GM18868 (cell line): ENCODE measurements around the gene FUT4.
"Not testable (repeated sequence)": the region's sequence is repeated elsewhere in the genome, so short reads cannot be mapped to it uniquely, and the experiment has no call there.

Experiments used
- ATAC-seq: cut with Tn5 transposase; IDR thresholded peaks from one replicate; pipeline ENCODE4 v1.9.1; 2021; ENCODE audit warnings: mild to moderate bottlenecking, moderate library complexity; ENCODE audit not compliant: unreplicated experiment

FUT4 gene

DNA sequence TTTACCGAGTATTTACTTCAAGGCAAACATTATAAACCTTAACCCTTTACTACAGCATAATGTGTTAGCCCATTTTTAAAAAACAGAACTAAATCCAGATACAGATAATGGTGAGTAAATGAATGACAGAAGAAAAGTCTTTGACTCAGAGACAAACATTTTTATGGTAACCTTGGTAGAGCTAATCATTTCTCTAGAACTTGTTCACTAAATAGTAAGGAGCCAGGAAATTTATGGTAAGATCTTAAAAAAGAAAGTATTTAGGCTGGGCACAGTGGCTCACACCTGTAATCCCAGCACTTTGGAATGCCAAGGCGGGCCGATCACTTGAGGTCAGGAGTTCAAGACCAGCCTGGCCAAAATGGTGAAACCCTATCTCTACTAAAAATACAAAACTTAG, 11.5 kb upstream of the FUT4 start:
- no peak for ATAC-seq

- no peak for ATAC-seq
These were observed 10.5 kb upstream of the FUT4 start for GRCh38 chr11:94533206-94533605.

- no peak for ATAC-seq
These were observed 9.8 kb upstream of the FUT4 start for GRCh38 chr11:94533696-94534630.

DNA sequence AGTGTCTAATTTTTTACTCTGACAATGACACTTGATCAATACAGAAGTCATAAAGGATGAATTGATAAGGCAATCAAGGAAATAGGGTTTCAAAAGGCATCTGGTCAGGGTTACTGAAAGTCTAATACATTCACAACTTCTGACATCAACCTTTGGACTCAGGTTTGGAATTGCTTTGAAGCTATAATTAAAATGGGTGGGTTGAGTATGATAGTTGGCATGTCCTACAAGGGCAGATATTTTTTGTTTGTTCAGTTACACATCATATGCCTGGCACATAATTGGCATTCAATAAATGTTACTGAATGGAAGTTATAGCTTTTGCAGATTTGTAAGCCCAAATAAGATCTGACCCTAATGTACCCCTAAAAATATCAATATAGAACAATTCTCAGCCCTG, 7.3 kb upstream of the FUT4 start:
- ATAC-seq, result no peak

DNA sequence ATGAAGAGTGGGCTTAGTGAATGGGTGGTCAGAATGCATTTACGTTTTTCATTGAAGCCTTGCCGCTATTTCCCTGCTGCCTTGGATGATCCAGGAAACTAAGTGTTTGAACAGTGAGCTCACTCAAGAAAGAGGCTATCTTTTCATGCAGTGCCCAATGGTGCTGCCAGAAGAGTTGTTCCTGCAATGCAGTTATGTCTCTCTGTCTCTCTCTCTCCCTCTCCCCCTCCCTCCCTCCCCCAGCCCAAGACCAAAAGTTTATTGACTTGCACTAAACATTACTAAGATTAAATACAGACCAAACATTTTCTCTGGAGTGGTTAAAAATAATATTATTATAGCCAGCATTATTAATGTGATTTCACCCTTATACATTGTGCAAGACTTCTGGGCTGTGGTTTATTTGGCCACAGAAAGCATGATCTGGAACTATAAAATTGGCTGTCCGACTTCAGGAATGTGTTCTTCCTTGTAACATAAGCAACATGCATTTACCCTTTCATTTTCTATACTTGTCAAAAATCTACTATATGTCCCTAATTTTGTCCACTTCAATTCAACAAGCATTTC, 6.6 kb upstream of the FUT4 start:
- no peak for ATAC-seq

GRCh38 chr11:94539420-94539819, 4.3 kb upstream of the FUT4 start:
- ATAC-seq, result no peak

GRCh38 chr11:94544646-94545263, 1.0 kb downstream of the FUT4 start:
- ATAC-seq, result no peak

- no peak for ATAC-seq
These were observed 1.8 kb downstream of the FUT4 start for GRCh38 chr11:94545264-94546161.

DNA sequence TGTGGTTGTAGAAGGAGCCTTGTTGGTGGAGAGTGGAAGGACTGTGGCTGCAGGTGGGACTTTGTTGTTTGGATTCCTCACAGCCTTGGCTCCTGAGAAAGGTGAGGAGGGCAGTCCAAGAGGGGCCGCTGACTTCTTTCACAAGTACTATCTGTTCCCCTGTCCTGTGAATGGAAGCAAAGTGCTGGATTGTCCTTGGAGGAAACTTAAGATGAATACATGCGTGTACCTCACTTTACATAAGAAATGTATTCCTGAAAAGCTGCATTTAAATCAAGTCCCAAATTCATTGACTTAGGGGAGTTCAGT, 2.4 kb downstream of the FUT4 start:
- ATAC-seq, result no peak

GRCh38 chr11:94546886-94547285, 3.2 kb downstream of the FUT4 start:
- ATAC-seq, result no peak

DNA sequence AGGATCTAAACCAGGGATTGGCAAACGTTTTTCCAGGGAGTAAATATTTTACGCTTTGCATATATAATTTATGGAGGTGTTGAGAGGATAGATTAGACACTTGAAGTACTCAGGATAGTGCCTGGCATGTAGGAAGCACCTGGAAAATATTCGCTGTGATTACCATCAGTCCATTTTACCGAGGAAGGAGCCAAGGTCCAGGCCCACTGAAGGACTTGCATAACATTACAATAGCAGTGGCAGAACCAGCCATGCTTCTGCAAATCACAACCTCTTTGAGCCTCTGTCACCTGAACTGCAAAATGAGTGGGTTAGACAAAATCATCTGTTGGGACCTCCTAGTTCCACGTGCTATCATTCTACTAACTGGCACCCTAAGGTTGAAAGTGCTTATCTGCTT, 5.4 kb downstream of the FUT4 start:
- ATAC-seq, result no peak

DNA sequence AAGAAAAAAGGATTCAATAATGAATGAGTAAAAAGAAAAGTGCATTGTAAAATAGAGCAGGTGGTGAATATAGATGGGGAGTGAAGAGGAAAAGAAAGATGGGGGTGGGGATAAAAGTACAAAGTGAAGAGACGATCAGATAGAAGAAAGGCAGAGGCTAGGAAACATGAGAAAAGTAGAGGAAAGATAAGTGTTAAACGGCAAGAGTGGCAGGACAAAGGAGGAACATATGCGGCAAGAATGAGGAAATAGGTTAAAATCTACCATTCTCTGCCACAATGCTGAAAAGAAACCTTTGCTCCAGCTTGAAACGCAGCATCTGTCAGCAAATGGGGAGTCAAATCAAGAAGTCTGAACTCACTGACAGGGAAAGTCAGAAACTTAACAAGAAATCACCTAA, 6.8 kb downstream of the FUT4 start:
- peak; percentile 58 for ATAC-seq

GRCh38 chr11:94553938-94554337, 10.2 kb downstream of the FUT4 start:
- ATAC-seq, result no peak

DNA sequence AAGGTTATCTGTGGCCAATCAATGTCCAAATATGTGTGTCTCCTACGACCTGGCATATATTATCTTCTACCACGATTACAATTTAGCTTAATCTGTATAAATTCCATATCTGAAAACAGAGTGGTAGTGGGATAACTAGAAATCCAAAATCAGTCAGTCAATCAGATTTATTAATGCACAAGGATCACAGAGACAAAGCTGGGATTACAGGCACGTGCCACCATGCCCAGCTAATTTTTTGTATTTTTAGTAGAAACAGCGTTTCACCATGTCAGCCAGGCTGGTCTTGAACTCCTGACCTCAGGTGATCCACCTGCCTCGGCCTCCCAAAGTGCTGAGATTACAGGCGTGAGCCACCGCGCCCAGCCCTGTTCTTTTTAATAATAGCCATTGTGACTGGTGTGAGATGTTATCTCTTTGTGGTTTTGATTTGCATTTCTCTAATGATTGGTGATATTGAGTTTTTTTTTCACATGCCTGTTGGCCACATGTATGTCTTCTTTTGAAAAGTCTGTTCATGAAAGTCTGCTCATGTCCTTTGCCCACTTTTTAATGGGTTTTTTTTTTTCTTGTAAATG, 12.1 kb downstream of the FUT4 start:
- not testable (repeated sequence) for ATAC-seq

DNA sequence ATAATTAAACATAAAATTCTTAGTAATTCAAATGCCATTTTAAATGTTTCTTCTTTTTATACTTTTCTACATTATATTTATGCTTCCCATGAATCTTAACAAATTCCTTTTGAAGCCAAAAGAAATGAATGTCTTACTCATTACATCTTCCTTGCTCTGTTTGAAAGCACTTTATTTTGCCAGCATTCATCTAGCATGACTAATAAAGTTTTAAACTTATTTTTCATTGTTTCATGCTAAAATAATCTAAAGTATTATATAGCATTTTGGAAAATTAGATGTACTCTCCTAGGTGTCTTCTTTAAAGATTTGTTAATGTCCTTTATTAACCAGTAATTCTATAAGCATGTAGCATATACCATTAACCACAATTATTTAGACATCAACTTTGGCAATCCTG, 13.7 kb downstream of the FUT4 start:
- ATAC-seq, result no peak

DNA sequence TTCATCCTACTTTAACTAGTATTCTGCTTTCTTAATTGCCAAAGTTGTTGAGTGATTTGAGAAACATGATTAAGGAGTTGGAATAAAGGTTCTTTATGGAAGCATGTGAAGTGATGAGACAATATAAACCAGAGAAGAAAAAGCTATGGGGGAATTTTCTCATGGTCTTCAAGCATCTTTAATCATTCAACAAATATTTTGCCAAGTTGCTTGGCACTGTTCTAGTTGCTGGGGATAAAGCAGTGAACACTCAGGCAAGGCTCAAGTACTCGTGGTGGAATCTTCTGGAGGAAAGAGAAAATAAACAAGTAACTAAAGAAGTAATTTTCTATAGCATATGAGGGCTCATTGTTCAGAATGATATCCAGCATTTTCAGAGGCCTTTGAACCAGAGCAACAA, 14.3 kb downstream of the FUT4 start:
- ATAC-seq, result no peak

- ATAC-seq, result no peak
These were observed 14.7 kb downstream of the FUT4 start for GRCh38 chr11:94558468-94558867.

- no peak for ATAC-seq
These were observed 15.2 kb downstream of the FUT4 start for GRCh38 chr11:94558932-94559331.

GRCh38 chr11:94559361-94559760, 15.6 kb downstream of the FUT4 start:
- no peak for ATAC-seq

DNA sequence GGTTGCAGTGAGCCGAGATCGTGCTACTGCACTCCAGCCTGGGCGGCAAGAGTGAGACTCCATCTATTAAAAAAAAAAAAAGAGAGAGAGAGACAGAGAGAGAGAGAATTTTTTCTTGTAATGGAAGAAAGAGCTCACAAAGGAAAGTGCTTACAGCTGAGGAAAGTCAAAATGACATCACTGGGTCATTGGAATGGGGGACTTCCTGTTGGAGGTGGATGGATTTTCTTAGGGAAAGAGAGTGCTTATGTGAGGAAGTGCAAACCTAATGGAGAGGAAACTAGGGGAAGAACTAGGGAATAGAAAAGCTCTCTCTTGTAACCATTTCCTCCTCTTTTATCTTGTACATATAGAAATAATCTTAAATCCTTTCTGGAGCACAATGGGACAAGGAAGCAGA, 17.1 kb downstream of the FUT4 start:
- ATAC-seq, result no peak
